ENCODE measurements around the gene THSD8.

- TF ChIP-seq, protein P1, sequence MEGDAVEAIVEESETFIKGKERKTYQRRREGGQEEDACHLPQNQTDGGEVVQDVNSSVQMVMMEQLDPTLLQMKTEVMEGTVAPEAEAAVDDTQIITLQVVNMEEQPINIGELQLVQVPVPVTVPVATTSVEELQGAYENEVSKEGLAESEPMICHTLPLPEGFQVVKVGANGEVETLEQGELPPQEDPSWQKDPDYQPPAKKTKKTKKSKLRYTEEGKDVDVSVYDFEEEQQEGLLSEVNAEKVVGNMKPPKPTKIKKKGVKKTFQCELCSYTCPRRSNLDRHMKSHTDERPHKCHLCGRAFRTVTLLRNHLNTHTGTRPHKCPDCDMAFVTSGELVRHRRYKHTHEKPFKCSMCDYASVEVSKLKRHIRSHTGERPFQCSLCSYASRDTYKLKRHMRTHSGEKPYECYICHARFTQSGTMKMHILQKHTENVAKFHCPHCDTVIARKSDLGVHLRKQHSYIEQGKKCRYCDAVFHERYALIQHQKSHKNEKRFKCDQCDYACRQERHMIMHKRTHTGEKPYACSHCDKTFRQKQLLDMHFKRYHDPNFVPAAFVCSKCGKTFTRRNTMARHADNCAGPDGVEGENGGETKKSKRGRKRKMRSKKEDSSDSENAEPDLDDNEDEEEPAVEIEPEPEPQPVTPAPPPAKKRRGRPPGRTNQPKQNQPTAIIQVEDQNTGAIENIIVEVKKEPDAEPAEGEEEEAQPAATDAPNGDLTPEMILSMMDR (IDR thresholded peaks at IDR 0.05): no peak
- TF ChIP-seq EZH2 (IDR thresholded peaks at IDR 0.05) (no peak), EZH2phosphoT487 (IDR thresholded peaks at IDR 0.05) (no peak)
Observed at GRCh38 chr19:12833418-12833737, 31.5 kb downstream of the THSD8 start.
